GM10266 (cell line): Measurements from ENCODE around the gene NAGA.

Source experiments
- DNase-seq: peaks from one replicate; pipeline ENCODE4 v3.0.0; 2012; ENCODE audit errors: extremely low spot score
- TF ChIP-seq, protein P1 (sequence below): IDR thresholded peaks from 2 replicates; pipeline ENCODE4 v1.5.1; 2012; ENCODE audit warnings: mild to moderate bottlenecking, low read depth; ENCODE audit not compliant: control insufficient read depth, insufficient read depth; ENCODE audit errors: missing control alignments

Gene NAGA

DNA sequence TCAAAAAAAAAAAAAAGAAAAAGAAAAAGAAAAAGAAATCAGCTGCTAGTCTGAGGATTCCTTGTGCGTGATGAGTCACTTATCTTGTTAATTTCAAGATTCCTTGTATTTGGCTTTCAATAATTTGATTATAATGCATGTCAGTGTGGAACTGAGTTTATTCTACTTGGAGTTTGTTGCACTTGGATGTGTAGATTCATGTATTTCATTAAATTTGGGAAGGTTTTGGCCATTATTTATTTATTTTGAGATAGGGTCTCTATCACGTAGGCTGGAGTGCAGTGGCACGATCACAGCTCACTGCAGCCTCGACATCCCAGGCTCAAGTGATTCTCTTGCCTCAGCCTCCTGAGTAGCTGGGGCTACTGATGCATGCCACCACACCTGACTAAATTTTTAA is 57.2 kb downstream of the NAGA start:
- TF ChIP-seq, protein P1, sequence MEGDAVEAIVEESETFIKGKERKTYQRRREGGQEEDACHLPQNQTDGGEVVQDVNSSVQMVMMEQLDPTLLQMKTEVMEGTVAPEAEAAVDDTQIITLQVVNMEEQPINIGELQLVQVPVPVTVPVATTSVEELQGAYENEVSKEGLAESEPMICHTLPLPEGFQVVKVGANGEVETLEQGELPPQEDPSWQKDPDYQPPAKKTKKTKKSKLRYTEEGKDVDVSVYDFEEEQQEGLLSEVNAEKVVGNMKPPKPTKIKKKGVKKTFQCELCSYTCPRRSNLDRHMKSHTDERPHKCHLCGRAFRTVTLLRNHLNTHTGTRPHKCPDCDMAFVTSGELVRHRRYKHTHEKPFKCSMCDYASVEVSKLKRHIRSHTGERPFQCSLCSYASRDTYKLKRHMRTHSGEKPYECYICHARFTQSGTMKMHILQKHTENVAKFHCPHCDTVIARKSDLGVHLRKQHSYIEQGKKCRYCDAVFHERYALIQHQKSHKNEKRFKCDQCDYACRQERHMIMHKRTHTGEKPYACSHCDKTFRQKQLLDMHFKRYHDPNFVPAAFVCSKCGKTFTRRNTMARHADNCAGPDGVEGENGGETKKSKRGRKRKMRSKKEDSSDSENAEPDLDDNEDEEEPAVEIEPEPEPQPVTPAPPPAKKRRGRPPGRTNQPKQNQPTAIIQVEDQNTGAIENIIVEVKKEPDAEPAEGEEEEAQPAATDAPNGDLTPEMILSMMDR = no peak
- no peak for DNase-seq

DNA sequence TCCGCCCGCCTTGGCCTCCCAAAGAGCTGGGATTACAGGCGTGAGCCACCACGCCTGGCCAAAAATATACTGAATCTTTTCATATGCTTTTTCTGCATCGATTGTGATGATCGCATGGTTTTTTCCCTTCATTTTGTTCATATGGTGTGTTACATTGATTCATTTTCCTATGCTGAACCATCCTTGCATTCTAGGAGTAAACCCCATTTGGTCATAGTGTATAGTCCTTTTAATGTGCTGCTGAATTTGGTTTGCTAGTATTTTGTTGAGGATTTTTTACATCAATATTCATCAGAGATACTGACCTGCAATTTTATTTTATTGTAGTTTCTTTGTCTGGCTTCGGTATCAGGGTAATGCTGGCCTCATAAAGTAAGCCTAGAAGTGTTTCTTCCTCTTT is 59.8 kb downstream of the NAGA start:
- DNase-seq = no peak
- TF ChIP-seq, protein P1 = no peak
